Stimulated activated CD8-positive, alpha-beta memory T cell treated with anti-CD3 and anti-CD28 coated beads, Interleukin-2, amount 100 ng/mL, for 1 hour (primary cell): Measurements from ENCODE around the gene PRIM2.
"Not testable (repeated sequence)": the region's sequence is repeated elsewhere in the genome, so short reads cannot be mapped to it uniquely, and the experiment has no call there.

Experiments
- DNase-seq, 2 donors: peaks; one replicate each; pipeline ENCODE4 v3.0.0-alpha.2; 2020; ENCODE audit warnings: low read depth in 2 of 2

PRIM2 gene, protein sequence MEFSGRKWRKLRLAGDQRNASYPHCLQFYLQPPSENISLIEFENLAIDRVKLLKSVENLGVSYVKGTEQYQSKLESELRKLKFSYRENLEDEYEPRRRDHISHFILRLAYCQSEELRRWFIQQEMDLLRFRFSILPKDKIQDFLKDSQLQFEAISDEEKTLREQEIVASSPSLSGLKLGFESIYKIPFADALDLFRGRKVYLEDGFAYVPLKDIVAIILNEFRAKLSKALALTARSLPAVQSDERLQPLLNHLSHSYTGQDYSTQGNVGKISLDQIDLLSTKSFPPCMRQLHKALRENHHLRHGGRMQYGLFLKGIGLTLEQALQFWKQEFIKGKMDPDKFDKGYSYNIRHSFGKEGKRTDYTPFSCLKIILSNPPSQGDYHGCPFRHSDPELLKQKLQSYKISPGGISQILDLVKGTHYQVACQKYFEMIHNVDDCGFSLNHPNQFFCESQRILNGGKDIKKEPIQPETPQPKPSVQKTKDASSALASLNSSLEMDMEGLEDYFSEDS

DNA sequence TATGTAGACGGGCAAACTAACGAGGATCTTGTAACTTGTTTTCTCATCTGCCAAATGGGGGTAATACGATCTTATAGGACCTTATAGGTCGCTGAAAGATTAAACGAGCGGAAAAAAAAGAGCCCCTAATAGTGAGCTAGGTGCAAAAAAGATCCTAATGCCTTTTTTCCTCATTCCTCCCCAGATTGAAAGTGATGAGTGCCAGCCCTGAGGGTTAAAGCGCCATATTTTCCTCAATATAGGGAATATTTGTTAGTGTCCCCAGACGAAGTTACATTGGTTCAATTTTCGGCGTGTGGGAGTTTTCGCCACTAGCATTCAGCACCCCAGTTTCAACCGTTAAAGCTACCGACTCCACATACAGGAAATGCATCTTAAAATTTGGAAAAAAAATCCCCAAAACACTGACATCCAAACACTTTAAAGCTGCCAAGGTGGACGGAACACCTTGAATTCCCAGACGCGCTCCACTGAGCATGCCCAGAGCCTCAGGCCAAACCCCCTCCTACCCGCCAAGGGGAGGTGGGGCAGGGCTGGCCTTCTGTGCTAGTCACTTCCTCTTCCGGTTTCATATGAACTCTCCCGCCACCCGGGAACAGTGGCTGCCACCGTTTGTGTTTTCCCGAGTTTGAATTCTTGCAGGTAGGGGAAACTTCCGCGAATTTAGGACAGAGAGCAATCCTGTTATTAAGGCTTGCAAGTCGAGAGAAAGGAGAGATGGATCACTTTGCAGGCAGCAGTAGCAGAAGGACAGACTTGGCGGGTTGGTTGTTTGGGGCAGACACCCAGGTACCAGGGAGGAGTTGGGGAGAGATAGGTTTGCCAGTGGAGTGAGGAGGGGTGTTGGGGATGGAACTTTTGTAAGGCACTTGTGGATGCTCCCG, at the start of gene PRIM2:
TSS of gene PRIM2 (plus strand) at position 571 of the 884 bp plus-strand sequence. CDS start 816 bp downstream, outside the sequence.
- peak; percentile 63 to 66 for DNase-seq

DNA sequence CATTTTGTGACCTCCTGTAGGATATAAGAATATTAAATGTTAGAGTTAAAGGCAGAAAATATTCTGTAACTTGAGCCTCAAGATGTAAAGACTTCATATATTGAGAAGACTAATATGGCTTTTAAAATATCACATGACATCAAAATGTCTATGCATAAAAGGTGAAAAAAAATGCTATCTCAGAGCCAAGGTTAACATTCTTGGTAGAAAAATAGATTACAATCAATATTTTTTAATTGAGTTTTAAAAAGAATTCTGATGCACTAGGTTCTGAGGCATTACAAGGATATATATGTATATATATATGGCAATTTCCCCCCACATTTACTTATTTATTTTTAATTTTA, 49.2 kb upstream of the PRIM2 start:
- DNase-seq: no peak

DNA sequence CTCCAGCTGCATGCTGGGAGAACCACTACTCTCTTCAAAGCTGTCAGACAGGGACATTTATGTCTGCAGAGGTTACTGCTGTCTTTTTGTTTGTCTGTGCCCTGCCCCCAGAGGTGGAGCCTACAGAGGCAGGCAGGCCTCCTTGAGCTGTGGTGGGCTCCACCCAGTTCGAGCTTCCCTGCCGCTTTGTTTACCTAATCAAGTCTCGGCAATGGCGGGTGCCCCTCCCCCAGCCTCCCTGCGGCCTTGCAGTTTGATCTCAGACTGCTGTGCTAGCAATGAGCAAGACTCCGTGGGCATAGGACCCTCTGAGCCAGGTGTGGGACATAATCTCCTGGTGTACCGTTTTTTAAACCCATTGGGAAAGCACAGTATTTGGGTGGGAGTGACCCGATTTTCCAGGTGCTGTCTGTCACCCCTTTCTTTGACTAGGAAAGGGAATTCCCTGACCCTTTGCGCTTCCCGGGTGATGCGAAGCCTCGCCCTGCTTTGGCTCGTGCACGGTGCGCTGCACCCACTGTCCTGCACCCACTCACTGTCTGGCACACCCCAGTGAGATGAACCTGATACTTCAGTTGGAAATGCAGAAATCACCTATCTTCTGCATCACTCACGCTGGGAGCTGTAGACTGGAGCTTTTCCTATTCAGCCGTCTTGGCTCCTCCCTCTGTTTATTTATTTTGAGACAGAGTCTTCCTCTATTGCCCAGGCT, 43.2 kb upstream of the PRIM2 start:
- DNase-seq: not testable (repeated sequence)

DNA sequence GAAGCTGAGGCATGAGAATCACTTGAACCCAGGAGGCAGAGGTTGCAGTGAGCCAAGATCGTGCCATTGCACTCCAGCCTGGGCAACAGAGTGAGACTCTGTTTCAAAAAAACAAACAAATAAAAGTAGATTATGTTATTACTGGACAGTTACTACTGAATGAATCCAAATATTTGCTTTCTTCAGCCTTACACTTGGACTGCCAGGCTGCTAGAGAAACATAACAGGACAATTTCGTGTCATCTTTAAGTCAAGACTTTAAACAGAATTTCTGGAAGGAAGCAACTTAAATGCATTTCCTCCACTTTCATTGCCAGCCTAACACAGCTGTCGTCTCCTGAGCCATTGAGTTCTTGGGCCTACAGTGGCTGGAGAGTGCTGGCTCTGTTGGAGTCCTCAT, 42.0 kb upstream of the PRIM2 start:
- no peak for DNase-seq

DNA sequence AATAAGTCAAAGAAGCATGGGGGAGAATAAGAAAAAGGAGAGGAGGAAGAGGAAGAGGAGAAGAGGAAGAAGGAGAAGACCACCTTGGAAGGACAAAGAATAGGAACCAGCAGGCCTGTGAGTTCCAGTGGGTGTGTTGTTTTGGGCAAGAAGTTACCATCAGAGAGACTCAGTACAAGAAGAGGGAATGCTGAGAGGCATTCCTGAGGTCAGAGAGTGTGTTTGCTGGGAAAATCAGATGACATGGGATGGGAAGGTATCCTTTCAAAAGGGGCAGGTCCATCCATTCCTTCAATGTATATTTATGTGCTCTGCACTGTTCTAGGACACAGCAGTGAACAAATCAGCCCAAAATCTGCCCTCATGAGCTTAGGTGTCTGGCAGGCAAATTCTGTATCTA, 40.5 kb upstream of the PRIM2 start:
- no peak for DNase-seq

DNA sequence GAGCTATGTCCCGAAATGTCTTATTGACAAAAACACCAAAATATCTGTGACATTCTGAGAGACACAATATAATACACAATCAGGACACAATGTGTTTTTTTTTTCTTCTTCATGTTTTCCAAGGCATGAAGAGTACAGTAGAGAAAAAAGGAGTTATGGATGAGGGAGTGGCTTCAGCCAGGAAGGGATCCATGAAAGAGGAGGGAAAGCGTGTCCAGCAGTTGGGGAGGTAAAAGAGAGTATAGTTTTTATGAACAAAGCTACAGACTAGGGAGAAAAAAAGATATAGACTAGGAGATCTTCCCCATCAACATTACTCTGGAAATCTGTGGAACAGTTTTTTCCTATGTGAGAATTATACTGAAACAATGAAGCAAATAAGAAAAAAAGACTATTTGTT, 38.9 kb upstream of the PRIM2 start:
- DNase-seq: no peak

DNA sequence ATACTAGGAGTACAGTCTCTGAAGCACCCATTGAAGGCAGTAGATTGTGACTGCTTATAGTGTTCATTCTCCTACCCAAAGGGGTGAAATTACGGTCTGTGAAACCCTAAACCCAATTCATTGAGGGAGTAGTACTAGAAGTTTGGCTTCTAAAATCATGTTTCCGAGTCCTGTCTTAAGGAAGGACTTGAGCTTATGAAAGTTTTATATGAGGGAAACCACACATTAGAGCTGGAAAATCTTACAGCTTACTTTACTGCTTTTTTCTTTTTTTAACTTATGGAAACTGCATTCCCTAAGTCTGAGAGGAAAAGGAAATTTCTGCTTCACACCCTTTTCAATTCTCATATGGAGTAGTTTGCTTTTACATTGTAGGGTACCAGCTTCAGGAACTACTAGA, 38.4 kb upstream of the PRIM2 start:
- DNase-seq: no peak

DNA sequence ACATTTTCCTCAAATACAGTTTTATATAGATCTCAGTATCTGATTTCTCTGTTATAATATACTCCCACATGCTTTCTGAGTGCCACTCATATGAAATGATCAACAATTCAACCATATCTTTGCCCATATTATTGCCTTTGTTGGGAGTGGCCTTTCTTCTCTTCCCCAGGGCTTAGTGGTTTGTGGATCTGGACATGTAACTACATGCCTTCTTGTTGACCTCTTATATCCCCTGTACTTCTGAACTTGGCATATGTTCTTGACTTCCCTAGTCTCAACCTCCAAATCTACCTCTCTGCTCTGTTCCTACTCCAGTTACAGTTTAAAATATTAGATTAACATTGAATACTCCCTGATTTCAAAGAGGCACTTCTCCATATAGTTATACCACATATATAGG, 34.3 kb upstream of the PRIM2 start:
- no peak for DNase-seq

DNA sequence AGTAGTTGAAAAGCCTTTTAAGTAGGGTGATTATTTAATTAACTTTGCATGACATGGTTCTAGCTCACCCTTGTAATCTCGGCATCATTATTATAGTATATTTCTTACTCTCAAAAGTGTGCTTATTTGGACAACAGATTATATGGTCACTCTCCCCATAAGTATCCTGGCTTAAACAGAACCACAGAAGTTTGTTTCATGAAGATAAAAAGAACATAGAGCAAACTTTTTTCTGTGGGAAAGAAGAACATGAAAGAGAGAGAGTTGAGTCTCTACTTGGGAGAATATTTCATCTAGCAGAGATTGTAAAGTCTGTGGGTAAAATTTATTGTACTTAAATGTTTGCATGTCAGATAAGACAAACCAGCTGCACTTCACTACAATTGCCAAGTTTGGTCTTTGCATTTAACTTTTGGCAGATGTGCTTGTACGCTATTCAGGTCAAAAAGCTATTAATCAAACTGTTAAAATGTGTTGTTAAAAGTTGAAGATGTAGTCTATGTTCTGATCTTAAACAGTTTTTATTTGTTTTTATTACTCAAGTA, 33.4 kb upstream of the PRIM2 start:
- no peak for DNase-seq

DNA sequence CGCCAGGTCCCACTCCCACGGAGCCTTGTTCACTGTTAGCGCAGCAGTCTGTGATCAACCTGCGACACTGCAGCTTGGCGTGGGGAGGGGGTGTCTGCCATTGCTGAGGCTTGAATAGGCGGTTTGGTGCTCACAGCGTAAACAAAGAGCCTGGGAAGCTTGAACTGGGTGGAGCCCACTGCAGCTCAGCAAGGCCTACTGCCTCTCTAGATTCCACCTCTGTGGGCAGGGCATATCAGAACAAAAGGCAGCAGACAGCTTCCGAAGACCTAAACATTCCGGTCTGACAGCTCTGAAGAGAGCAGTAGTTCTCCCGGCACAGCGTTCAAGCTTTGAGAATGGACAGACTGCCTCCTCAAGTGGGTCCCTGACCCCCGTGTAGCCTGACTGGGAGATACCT, 29.3 kb upstream of the PRIM2 start:
- DNase-seq: not testable (repeated sequence)

DNA sequence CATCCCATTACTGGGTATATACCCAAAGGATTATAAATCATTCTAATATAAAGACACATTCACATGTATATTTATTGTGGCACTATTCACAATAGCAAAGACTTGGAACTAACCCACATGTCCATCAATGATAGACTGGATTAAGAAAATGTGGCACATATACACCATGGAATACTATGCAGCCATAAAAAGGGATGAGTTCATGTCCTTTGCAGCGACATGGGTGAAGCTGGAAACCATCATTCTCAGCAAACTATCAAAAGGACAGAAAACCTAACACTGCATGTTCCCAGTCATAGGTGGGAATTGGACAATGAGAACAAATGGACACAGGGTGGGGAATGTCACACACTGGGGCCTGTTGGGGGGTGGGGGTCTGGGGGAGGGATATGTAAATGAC, 24.0 kb upstream of the PRIM2 start:
- not testable (repeated sequence) for DNase-seq

DNA sequence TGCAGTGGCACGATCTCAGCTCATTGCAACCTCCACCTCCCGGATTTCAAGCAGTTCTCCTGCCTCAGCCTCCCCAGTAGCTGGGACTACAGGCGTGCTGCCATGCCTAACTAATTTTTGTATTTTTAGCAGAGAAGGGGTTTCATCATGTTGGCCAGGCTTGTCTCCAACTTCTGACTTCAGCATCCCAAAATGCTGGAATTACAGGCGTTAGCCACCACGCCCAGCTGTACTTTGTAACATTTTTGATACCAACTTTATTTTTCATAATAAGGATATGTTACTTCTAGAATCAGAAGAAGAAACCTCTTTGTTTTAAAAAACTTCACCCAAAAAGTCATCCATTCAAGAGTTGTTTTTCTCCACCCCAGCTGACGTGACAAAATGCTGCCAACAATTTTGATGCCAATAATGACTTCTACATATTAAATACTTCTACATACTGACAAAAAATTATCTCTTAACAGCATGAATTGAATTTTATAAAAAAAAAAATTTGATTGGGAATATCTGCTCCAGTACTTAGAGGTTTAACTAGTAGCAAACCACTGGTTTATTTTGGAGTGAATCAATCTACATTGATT, 22.5 kb upstream of the PRIM2 start:
- no peak for DNase-seq

DNA sequence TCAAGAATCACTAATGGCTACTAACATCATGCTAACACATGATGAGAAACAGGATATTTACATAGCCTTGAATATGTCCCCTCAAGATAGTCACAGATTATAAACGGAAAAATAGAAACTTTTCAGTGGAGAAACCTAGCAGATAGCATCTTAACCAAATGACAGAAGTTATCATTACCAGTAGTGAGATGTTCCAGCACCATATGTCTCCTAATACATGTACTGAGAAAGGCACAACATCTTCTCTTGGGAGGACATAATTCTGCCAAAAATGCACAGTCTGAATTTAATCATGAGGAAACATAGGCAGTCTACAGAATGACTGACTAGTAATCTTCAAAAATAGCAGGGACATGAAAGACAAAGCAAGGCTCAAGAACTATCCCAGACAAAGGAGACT, 19.9 kb upstream of the PRIM2 start:
- no peak for DNase-seq

DNA sequence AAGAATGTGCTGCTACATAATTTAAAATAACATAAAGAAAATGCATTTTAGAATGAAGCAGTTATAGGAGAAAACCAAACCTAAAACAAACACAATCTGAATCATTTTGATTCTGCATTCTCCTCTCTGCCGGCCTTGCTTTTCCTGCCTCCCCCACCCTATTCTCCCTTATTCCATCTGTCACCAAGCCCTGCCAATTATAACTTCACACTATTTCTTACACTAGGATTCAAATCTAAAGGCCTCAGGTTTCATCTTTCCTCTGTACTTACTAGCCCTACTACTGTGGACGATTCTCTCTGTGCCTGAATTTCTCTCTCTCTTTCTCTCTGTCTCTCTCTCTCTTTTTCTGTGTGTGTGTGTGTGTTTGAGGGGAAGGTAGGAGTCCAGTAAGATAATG, 18.7 kb upstream of the PRIM2 start:
- DNase-seq: no peak

DNA sequence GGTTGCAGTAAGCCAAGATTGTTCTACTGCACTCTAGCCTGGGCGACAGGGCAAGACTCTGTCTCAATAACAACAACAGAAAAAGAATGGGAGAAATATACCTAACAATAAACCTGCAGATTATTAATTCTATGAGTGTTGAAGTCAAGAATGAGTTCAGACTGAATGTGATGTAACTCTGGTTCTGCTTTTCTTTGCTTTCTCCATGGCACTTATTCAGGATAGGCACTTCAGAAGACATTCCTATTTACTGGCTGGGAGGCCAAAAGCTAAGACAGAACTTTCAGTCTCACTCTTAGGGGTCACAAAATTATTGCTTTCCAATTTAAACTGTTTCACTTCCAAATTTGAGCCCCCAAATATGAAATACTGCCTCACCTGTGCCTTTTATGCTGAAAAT, 15.7 kb upstream of the PRIM2 start:
- DNase-seq: no peak

DNA sequence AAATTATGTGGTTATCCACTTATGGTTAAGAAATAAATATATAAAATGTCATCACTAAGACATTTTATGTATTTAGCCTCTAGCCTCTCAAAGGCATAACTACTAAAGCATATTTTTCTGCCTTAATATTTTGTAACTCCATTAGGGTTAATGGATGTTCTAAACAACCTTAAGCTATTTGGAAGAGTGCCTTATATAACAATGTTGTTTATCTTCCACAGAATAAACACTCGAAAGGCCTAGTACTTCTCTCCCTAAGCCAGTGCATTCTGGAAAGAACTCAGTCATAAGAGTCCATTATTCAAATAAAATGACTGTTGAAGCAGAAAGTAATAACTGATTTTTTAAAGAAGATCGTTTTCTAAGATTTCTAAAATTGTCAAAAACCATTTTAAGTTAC, 15.0 kb upstream of the PRIM2 start:
- no peak for DNase-seq

DNA sequence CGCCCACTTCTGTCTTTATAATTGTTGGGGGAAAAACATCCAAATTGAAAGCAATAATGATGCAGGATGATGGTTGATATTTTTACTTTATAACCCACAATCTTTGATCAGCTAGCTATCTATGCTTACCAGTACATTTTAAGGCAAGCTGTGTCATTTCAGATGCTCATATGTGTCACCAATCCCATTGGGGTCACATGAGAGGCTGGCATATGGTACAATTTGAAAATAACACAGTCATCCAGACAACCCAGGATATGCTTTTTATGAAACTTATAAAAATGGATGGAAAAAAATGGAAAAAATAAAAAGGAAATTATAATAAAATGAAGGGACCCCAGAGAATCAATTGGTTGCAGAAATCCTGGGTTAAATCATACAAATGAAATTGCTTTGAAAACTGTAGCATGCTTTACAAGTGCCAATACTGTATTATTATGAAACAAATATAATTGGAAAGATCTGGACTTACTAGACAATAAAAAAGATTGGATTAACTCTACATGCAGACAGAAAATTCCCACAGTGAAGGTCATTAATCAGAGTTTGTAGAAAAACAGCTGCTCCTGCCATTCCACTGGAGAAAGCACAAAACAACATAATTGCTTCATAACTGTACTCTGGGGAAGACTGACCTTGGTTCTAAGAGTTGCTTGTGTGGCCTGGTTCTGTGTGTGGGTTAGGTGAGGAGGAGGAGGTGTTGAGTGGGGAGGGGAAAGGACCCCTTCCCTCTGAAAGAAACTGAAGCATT, 13.3 kb upstream of the PRIM2 start:
- DNase-seq: no peak

DNA sequence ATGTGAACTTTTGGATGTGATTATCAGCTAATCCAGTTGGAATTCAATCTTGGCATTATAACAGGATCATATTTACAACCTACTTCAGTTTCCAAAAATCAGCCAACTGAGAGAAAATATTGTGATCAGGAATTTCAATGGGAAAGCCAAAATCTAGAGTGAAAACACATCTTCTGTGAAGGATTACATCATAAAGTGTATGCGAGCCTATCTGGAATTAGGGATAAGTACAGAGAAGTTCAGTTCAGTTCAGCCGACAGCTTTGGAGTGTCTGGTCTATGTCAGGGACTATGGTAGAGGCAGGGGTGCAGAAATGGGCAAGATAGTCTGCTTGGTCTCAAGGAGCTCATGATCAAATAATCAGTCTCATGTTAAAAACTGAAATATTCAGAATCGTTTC, 12.3 kb upstream of the PRIM2 start:
- DNase-seq: no peak

DNA sequence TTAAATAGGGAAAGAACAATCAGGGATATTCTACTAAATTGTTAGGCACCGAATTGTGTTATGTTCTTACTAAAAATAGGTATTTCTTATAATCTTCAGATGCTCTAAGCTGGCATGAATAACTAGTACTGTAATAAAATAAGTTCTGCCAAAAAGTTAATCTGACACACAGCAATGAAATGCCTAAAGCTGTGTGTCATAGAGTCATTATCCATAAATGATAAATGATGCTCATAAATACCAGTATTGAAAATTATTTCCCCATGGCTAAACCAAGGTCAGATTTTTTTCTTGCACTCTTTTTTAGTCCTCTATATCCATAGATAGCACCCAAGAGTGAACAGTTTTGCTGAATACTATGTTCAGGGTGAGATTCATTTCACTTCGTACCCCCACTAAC, 11.7 kb upstream of the PRIM2 start:
- no peak for DNase-seq

DNA sequence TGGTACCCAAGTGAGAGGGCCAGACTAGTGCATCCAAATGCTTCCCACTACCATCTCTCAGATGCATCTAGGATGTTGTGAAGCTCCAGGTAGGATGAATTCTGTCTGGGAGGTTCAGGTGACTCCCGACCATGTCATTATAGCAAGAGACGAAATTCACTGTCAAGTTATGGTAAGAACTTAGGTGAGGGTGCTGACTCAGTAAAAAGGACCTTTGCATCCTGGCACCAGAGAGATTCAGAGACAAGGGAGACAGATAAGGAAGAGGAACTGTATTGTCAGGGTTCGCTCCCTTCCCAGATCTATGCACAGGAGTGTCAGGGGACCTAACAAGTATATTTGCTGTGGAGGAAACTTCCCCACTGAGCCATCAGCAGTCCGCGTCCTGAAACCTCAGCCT, 11.2 kb upstream of the PRIM2 start:
- DNase-seq: no peak

DNA sequence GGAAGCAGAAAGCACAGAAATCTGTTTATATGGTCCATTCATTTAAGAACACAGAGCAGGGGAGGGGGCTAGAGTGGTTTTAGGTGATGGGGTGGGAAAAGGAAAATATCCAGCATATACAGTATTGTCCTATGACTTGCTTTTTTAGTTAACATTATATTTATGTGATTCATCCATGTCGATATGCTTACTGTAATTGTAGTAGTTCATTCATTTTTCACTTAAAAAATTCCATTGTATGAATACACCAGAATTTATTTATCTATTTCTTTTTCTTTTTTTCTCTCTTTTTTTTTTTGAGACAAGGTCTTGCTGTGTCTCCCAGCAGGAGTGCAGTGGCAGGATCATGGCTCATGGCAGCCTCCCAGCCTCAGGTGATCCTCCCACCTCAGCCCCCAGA, 9.6 kb upstream of the PRIM2 start:
- DNase-seq: no peak
